Sigmoid colon (tissue), 7 donors: ENCODE data around the gene SRSF8. TPM values are rescaled to one million over a fixed set of nuclear protein-coding genes. Genes with fewer than 3 reads are reported as not detected.
"Not testable (repeated sequence)": the region's sequence is repeated elsewhere in the genome, so short reads cannot be mapped to it uniquely, and the experiment has no call there.

ENCODE experiments used
- DNase-seq: peaks from one replicate; pipeline ENCODE4 v3.0.0-alpha.2; 2019
- H3K27ac ChIP-seq, 4 donors: fragments of 200-600 bp; sonication (generic); one replicate each; pipeline ENCODE4 v1.5.1; 2016 to 2019; ENCODE audit warnings: mild to moderate bottlenecking in 1 of 4
- H3K27me3 ChIP-seq, 3 donors: fragments of 200-600 bp; sonication (generic); one replicate each; pipeline ENCODE4 v1.5.1; 2019; ENCODE audit warnings: mild to moderate bottlenecking in 1 of 3
- H3K36me3 ChIP-seq, 4 donors: fragments of 200-600 bp; sonication (generic); one replicate each; pipeline ENCODE4 v1.5.1; 2016 to 2019
- H3K4me1 ChIP-seq, 4 donors: fragments of 200-600 bp; sonication (generic); one replicate each; pipeline ENCODE4 v1.5.1; 2017 to 2019
- H3K4me3 ChIP-seq, 4 donors: fragments of 200-600 bp; sonication (generic); one replicate each; pipeline ENCODE4 v1.5.1; 2017 to 2019; ENCODE audit warnings: mild to moderate bottlenecking in 2 of 4, moderate library complexity in 1 of 4
- H3K9me3 ChIP-seq, 4 donors: fragments of 200-600 bp in 3 of 4; sonication (generic) in 3 of 4; one replicate each; pipeline versions ENCODE4 v1.5.1 to v1.6.1; 2013 to 2019
- EP300 ChIP-seq, 4 donors: sonication (generic); formaldehyde crosslinking; IDR thresholded peaks; one replicate each; pipeline ENCODE4 v1.6.1; 2017; ENCODE audit warnings: antibody characterized with exemption in 4 of 4
- POLR2A ChIP-seq, 2 donors: fragments of 450-650 bp; IDR thresholded peaks; one replicate each; pipeline ENCODE4 v1.6.1; 2016; ENCODE audit warnings: antibody characterized with exemption in 2 of 2, mild to moderate bottlenecking in 2 of 2, moderate library complexity in 2 of 2
- POLR2AphosphoS5 ChIP-seq, 4 donors: sonication (generic); formaldehyde crosslinking; IDR thresholded peaks; one replicate each; pipeline ENCODE4 v1.6.1; 2017; ENCODE audit warnings: antibody characterized with exemption in 4 of 4
- WGBS, 2 donors: extraction: QIAGEN DNeasy Blood & Tissue Kit; methylation state at CpG; one replicate each; pipeline ENCODE4 v1.1.7; 2013; 5-methylcytosine and 5-hydroxymethylcytosine counted together
- intact Hi-C: fragments of 100-400 bp; cut with DNase I; formaldehyde crosslinking; loops from one replicate; pipeline ENCODE4 v1.15.1; 2023
- polyA plus RNA-seq, 3 donors: library from polyadenylated mRNA; stranded (reverse); fragments of 200-250 nt; gene quantifications; one replicate each; pipeline ENCODE4 v1.2.3, GENCODE V29; 2013
- total RNA-seq, 4 donors: library from RNA; depleted of rRNA; stranded (reverse); fragments of >200 nt; gene quantifications; one replicate each; pipeline ENCODE4 v1.1.0, GENCODE V29; 2016
- TF ChIP-seq, protein P1 (sequence below), 4 experiments: fragments of 450-650 bp in 3 of 4; fragments of 200-600 bp in 1 of 4; IDR thresholded peaks; one replicate each; pipeline ENCODE4 v1.5.1; 2016 to 2019; ENCODE audit warnings: antibody characterized with exemption in 4 of 4, mild to moderate bottlenecking in 3 of 4, moderate library complexity in 2 of 4
- donor health status: healthy with polysubstance abuse.
- donor health status: Bipolar disorder and iron deficiency.
- donor health status: healthy.

SRSF8 gene
- total and polyA plus RNA-seq, 7 donors, result 15.0 to 54.7 (median 30.4) TPM

DNA sequence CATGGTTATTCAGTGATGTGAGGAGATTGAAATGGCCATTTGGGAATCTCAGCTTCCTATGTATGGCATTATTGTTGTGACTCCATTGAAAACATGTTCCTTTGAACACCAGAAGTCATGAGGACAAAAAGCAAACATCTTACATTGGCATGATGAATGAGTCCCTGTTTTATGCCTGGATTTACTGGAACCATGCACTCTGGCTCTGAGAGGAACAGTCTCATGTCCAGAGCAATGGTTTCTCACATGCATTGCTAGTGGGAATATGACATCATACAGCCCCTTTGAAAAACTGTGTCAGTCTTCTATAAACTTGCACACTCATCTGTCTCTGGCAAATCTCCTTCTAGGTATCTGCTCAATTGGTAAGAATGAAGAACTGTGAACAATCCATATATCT is 20.9 kb upstream of the SRSF8 start:
- DNase-seq, result no peak
- H3K27ac ChIP-seq, result no peak overlapping the region
- TF ChIP-seq POLR2AphosphoS5 (IDR thresholded peaks at IDR 0.05) (no peak), EP300 (IDR thresholded peaks at IDR 0.05) (no peak), POLR2A (IDR thresholded peaks at IDR 0.05) (no peak)
- TF ChIP-seq, protein P1, sequence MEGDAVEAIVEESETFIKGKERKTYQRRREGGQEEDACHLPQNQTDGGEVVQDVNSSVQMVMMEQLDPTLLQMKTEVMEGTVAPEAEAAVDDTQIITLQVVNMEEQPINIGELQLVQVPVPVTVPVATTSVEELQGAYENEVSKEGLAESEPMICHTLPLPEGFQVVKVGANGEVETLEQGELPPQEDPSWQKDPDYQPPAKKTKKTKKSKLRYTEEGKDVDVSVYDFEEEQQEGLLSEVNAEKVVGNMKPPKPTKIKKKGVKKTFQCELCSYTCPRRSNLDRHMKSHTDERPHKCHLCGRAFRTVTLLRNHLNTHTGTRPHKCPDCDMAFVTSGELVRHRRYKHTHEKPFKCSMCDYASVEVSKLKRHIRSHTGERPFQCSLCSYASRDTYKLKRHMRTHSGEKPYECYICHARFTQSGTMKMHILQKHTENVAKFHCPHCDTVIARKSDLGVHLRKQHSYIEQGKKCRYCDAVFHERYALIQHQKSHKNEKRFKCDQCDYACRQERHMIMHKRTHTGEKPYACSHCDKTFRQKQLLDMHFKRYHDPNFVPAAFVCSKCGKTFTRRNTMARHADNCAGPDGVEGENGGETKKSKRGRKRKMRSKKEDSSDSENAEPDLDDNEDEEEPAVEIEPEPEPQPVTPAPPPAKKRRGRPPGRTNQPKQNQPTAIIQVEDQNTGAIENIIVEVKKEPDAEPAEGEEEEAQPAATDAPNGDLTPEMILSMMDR (IDR thresholded peaks at IDR 0.05), result no peak
- H3K4me1 ChIP-seq, result no peaks in the 10 kb centered on the region
- no peaks in the 10 kb centered on the region for H3K9me3 ChIP-seq
- peaks cover 0 to 23% (median 0%) of the 10 kb centered on the region in 3 donors for H3K27me3 ChIP-seq
- intact Hi-C loops, result no loop called here
- H3K4me3 ChIP-seq, result no peak overlapping the region
- no peaks in the 10 kb centered on the region for H3K36me3 ChIP-seq

DNA sequence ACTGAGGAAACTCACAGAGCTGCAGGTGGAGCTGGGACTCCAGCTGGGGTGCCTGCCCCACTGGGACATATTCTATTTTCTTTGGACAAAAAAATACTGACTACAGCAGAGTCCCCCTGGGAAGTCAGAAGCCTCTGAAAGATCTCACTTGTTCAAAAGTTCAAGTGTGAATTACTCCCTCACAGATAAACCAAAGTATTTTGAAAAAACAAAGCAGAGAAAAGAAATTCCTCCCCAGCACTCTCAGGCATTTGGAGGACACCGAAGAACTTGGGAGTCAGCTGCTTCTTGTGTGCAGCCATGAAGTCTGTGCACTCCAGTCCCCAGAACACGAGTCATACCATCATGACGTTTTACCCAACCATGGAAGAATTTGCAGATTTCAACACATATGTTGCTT is 17.6 kb upstream of the SRSF8 start, which contains the start of gene KDM4F:
Gene KDM4F, plus strand, starts transcription at position 301 of the 400 bp plus-strand sequence.
- not testable (repeated sequence) for DNase-seq, H3K36me3 ChIP-seq

DNA sequence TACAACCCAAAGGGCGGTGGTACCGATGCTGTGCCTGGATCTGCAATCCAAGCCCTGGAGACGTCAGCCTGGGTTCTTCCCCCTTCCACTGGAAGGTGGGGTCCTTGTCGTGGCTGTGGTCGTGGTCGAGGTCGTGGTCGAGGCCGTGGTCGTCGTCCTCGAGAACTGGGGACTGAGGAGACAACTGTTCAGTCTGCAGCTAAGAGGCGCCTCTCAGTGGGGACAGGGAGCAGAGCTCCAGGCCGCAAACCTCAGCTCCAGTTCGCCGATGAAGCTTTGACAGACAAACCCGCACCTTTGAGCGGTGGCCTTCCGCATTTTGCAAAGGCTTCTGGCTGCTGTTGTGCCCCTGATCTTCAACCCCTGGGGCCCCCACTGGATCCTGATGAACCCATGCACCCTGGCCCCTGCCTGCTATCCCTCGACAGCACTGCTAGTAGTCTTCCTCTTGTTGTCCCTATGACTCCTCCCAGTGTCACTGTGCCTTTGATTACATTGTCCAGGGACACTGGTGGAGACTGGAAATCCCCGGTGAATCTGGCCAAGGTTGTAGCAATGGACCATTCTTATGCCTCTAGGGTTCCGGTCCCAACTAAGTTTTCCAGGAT is 16.0 kb upstream of the SRSF8 start:
- Histone ChIP-seq H3K27me3 (peaks cover 0 to 6% (median 0%) of the 10 kb centered on the region in 3 donors), H3K36me3 (no peaks in the 10 kb centered on the region), H3K4me3 (no peak overlapping the region), H3K4me1 (no peaks in the 10 kb centered on the region), H3K27ac (no peak overlapping the region), H3K9me3 (no peaks in the 10 kb centered on the region)
- TF ChIP-seq, protein P1 (IDR thresholded peaks at IDR 0.05), result no peak
- TF ChIP-seq EP300 (IDR thresholded peaks at IDR 0.05), result no peak
- no peak for TF ChIP-seq POLR2A (IDR thresholded peaks at IDR 0.05)
- no peak for TF ChIP-seq POLR2AphosphoS5 (IDR thresholded peaks at IDR 0.05)
- 89 to 93% methylated on average over 22 of the region's 22 CpGs for WGBS, 2 donors
- intact Hi-C loops, result no loop called here
- no peak for DNase-seq

More for the DNA sequence above, 17.6 kb upstream of the SRSF8 start, which contains the start of gene KDM4F:
- intact Hi-C loops, H3K4me1 ChIP-seq, H3K27me3 ChIP-seq, H3K27ac ChIP-seq, H3K4me3 ChIP-seq, H3K9me3 ChIP-seq: not testable (repeated sequence)
- WGBS, 2 donors, result 52 to 77% methylated on average over 3 of the region's 3 CpGs

DNA sequence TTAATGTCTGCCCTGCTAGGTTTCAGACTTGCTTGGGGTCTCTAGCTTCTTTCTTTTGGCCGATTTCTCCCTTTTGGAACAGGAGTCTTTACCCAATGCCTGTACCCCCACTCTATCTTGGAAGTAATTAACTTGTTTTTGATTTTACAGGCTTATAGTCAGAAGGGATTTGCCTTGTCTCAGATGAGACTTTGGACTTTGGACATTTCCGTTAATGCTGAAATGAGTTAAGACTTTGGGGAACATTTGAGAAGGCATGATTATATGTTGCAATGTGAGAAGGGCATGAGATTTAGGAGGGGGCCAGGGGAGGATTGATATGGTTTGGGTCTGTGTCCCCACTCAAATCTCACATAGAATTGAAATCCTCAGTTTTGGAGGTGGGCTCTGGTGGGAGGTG is 12.4 kb upstream of the SRSF8 start:
- Histone ChIP-seq H3K9me3 (no peaks in the 10 kb centered on the region), H3K27me3 (peaks cover 0 to 6% (median 0%) of the 10 kb centered on the region in 3 donors), H3K4me3 (no peak overlapping the region), H3K36me3 (no peaks in the 10 kb centered on the region), H3K27ac (no peak overlapping the region), H3K4me1 (no peaks in the 10 kb centered on the region)
- no peak for TF ChIP-seq POLR2A (IDR thresholded peaks at IDR 0.05)
- no peak for TF ChIP-seq POLR2AphosphoS5 (IDR thresholded peaks at IDR 0.05)
- TF ChIP-seq, protein P1 (IDR thresholded peaks at IDR 0.05), result no peak
- no peak for TF ChIP-seq EP300 (IDR thresholded peaks at IDR 0.05)
- 27 to 72% methylated on average over 2 of the region's 2 CpGs for WGBS, 2 donors
- DNase-seq, result no peak
- intact Hi-C loops, result no loop called here

DNA sequence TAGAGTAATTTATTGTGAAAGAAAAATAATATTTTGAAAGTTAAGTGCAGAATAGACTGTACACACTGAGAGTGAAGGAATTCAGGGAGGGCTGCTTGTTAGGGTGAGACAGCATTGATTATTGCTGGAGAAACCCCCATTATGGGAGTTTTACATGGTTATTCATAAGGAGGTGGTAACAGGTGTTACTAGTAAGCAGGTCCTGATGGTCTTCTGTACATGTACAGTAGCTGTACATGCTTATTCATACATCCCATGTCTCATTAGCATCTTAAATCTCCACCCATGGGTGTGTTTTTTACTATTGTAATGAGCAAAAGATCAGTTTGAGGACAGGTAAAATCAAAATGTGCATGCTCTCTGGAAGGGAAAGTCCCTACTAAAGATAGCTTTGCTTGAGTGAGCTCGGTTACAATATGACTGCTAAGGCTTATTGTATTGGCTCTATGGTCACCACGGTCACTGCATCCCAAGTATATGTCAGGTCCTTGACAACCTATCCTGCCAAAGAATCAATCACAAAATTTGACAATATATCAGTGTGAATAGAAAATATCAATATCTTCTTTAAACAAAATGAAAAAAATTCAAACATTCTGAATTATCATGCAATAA is 11.3 kb upstream of the SRSF8 start:
- 39 to 45% methylated on average over 2 of the region's 2 CpGs for WGBS, 2 donors
- Histone ChIP-seq H3K4me3 (no peak overlapping the region), H3K9me3 (no peaks in the 10 kb centered on the region), H3K36me3 (no peaks in the 10 kb centered on the region), H3K4me1 (no peaks in the 10 kb centered on the region), H3K27ac (no peak overlapping the region), H3K27me3 (peaks cover 0 to 6% (median 0%) of the 10 kb centered on the region in 3 donors)
- TF ChIP-seq EP300 (IDR thresholded peaks at IDR 0.05), result no peak
- TF ChIP-seq, protein P1 (IDR thresholded peaks at IDR 0.05), result no peak
- no peak for TF ChIP-seq POLR2AphosphoS5 (IDR thresholded peaks at IDR 0.05)
- no peak for TF ChIP-seq POLR2A (IDR thresholded peaks at IDR 0.05)
- intact Hi-C loops, result no loop called here
- DNase-seq, result no peak
